Stimulated activated CD8-positive, alpha-beta memory T cell treated with anti-CD3 and anti-CD28 coated beads, Interleukin-12 subunit alpha, Interleukin-12 subunit beta, amount 100 ng/mL, for 1 hour (primary cell): Measurements from ENCODE around the gene LRRC4C.
"Not testable (repeated sequence)": the region's sequence is repeated elsewhere in the genome, so short reads cannot be mapped to it uniquely, and the experiment has no call there.

Experiments
- DNase-seq: peaks from one replicate; pipeline ENCODE4 v3.0.0-alpha.2; 2020; ENCODE audit warnings: low read depth

Gene LRRC4C

DNA sequence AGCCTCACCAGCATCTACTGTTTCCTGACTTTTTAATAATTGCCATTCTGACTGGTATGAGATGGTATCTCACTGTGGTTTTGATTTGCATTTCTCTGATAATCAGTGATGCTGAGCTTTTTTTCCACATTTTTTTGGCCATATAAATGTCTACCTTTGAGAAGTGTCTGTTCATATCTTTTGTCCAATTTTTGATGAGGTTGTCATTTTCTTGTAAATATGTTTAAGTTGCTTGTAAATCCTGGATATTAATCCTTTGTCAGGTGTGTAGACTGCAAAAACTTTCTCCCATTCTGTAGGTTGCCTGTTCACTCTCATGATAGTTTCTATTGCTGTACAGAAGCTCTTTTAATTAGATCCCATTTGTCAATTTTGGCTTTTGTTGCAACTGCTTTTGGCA, 439.8 kb downstream of the LRRC4C start:
- not testable (repeated sequence) for DNase-seq

DNA sequence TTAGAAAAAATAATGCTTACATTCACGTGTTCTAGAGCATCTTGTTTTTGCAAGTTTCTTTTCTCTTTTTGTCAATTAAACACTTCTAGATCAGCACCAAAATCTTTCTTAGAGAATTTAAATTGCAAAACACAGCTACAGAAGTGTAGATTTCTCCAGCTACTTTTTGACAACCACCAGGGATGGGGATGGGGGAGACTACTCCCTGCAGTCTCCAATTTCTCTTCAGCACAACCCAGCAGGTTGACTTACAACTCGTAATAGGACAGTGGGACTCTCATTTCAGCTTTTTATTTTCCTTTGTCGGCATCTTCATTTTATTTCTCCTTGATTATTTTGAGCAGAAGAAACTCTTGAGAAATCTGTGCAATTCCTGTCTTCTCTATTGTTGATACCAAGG, 441.2 kb downstream of the LRRC4C start:
- DNase-seq: no peak

DNA sequence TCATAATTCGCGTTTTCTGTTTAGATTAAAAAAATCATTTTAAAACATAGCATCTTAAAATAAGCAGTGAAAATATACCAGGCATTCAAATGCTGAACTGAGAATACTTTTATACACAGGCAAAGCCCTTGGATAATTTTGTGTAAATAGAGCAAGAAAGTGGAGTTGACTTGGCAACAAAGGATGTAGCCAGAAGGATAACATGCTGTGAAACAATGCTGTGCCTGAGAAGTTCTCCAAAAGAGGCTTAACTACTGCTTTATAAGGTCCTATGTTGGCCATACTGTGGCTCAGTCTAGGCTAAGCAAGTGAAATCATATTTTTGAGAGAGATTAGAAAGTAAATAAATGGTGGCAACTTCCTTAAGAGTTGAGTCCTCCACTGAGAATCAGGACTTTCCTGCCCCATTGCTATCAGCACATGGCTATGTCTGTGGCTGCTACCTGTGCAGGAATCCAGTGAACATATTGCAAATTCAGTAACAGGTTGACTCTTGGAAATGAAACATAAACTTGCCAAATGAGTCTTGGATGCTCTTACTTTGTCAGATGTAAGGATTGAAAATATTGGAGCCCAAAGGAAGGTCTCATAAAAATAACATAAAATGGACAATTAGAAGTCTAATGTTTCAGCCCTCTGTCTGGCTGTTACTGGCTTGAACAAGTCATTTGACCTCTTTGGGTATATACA, 448.9 kb downstream of the LRRC4C start:
- DNase-seq: no peak

DNA sequence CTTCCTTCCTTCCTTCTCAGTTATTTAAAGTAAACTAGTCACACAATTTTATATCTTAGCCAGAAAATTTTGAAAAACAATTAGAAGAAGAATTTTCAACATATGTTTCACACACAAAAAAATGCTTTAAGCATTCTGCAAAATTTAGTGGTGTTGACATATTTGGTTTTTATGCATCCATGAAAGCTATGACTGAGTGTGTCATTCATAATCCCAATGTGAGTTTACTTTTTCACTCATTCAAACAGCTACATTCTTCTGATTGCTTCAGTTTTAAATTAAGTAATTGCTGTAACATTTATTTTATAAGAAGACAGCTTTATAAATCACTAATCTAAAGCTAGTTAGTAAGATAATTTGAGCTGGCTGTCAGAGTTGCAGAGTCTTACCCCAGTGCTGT, 453.5 kb downstream of the LRRC4C start:
- DNase-seq: no peak

DNA sequence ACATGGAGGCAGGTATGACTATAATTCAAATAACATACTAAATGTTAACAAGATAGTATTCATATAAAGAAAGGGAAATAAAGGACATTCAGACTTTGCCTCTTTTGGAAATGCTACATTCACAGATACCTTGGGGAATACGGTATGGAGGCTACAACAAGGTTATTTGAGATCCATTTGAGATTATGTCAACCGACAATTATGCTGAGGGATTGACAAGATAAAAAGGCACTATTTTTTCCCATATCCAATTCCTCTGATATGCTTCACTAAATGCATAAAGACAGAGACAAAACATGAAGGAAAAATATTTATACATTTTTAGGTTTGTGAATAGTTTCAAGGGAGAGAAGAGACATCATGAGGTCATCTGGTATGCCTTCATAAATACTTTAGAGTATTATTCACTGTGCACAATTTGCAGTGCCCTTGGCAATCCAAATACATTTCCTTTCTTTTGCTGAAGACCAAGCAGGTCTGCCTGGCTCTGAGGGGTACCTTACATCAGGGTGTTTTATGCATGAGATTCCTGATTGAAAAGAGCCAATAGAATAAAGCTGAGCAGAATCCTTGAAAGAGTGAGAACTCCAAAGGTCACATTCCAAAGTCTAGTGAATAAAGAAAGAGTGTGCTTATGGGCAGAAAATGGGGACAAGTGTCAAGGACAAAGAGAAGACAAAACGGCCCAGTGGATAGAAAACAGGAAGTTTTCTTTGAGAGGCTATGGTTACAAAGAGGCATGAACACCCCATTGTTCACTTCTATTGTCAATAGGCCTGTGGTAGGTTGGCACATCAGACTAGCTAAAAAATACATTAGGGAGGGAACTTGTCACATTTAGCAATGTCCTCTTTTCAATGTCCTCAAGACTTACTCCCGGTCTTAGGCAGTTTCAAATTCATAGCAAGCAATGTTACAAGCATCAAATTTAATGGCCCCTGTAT, 455.8 kb downstream of the LRRC4C start:
- no peak for DNase-seq

DNA sequence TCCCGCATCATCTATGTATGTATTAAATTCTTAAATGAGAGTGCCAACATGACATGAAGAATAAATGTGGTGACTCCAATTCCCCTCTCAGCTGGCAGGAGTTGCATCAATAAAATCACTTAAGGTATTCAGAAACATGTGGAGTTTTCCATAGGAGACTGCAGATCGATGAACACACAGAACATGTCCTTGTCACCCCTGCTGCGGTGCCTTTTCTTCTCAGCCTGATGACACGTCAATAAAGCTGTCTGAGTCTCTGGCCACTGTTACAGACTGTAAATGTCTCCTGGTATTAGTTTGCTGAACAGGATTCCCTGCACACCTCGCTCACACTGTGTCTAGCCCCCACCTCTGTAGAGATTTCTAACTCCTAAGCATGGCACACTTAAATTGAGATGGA, 460.5 kb downstream of the LRRC4C start:
- no peak for DNase-seq

DNA sequence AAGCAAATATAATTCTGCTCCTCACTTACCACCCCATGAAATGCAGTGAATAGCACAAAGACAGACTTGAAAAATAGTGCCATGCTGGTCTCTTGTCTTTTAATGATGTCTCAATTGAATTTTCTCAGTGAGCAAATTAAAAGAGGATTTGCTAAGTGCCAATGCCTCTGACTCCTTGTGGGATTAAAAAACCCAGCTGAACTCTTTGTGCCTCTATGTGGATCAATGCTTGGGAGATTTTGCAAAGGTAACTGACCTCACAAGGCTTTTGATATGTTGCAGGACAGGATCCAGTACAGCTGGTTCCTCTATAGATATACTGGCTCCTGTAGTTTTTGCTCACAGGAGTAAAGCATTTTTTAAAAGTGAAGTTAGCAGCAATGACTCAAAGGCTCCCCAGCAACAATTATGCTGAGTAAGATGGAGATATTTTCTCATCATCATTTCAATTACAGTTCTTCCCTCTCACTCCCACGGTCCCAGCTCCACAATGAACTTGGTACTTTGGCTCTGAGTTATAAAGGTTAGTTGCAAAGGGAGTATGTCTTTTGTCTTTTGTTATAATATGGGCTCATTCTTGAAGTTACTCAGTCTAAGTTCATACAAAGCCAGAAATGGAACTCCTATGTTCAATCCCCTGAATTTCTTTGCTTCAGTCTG, 471.5 kb downstream of the LRRC4C start:
- no peak for DNase-seq

DNA sequence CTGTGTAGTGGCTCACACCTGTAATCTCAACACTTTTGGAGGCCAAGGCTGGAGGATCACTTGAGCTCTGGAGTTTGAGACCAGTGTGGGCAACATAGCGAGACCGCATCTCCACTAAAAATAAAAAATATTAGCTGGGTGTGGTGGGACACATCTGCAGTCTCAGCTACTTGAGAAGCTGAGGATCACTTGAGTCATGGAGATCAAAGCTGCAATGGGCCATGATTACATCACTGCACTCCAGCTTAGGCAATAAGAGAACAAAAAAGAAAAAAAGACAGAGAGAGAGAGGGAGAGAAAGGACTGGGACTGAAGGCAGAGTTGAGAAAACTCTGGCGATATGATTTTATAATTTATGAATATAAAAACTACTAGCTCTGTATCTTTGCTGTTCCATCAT, 473.1 kb downstream of the LRRC4C start:
- DNase-seq: no peak

DNA sequence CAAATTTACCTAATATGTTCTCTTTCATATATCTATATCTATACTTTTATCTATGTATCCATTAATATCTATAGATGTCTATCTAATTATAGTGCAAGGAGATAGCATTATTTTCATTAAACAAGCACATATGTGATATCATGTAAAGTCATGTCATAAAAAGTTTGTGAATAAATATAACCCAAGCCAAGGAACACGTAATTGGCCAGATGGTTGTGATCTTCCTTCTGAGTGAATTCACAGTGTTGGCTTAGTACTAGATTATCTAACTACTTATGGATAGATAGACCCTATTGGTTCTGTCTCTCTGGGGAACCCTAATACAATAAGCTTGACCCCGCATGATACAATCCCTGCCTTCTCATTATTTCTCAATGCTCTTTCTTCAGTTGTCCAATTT, 484.4 kb downstream of the LRRC4C start:
- DNase-seq: no peak

DNA sequence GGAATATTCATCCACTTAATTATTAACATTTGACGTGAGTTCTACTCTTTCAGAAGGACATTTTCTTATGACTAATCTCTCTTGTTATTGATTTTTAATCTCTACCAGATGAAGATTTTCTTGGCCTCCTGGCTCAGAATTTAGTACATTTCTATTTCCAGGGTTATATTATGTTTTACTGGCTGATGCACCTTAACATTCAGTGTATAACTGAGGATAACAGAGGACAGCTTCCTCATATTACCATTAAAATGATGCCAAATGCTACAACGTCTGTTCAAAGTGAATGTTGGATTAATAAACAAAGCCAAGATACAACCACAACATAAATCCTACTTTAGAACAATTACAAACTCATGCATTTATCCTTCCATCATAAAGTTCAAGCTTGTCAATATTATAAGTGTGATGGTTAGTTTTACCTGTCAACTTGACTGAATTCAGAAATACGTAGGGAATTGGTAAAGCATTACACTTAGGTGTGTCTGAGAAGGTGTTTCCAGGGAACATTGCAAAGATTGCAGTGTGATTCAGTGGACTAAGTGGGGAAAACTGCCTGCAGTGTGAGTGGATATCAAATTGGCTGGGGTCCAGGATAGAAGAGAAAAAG, 485.2 kb downstream of the LRRC4C start:
- DNase-seq: no peak

DNA sequence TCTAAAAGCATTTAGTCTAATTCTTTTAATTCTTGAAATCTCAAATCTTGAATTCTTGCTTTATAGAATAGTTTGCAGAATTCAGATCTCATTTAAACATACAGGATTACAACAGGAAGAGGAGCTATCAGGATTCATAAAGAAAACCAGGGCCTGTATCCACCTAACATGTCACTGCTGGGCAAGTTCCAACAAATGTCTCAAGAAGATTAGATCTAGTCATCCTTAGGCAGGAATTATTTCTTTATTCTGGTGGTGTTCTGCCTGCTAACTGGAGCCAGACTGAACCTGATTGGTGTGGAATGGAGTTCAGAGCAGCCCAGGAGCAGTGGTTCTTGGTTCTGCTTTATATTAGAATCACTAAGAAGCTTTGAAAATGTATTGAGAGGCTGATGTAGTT, 500.7 kb downstream of the LRRC4C start:
- DNase-seq: no peak

DNA sequence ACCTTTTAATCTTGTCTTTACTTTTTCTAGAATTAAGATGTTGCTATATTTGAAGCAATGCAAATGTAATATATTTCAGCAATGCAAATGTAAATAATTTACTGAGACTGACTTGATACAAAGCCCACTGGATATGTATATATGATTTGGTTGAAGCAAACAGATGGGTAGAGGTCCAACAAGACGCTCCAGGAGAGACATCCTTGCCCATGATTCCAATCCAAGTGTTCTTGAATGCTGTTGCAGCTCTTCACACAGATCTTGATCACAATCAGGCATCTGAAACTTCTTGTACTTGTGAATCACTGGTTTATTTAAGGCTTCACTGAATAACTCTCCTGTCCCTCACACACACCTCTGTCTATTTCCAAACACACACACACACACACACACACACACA, 507.0 kb downstream of the LRRC4C start:
- DNase-seq: no peak

DNA sequence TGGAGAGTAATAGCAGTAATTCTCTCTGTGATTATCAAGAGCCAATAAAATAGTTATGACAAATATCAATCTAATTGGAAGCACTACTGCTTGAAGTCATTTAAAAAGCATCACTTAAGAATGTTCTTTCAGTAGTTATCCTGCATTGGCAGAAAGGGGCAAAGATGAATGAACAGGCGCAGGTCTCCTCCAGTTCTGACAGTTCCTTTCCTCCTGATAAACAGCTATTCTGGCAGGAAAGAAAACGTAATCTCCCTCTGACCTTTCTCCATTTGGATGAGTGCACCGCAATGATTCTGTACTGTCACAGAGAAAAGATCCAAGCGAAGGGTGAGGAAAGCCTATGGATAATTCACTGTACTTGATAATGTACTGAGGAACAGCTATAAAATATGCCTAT, 521.5 kb downstream of the LRRC4C start:
- no peak for DNase-seq

DNA sequence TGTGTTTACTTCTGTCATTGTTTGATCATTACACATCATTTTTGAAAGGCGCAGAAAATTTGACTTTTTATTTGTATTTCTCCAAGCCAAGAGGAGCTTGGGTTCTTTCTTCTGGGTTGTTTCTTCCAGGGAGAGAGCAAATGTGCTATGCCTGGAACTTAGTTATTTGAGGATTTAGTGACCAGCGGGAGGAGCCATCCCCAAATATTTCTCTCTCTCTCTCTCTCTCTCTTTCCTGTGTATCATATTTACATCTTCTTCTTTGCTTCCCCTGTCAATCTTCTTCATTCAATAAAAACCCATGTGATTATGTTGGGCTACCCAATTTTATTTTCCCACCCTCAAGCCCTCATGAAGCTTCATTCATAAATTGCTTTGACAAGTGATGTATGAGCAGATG, 534.5 kb downstream of the LRRC4C start:
- DNase-seq: no peak

DNA sequence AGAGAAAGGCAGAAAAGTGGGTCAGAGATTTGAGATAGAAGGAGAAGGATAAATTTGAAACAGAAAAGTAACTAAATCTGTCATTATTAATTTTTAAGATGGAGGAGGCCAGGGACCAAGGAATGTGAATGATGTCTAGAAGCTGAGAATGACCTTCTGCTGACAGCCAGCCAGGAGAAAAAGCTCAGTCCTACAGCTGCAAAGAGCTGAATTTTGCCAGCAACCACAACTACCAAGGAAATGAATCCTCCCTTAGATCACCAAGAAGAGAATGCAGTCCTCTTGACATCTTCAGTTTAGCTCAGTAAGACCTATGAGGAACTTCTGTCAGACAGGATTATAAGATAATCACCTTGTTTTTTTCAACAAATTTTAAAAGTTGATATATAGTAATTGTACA, 538.2 kb downstream of the LRRC4C start:
- DNase-seq: no peak

DNA sequence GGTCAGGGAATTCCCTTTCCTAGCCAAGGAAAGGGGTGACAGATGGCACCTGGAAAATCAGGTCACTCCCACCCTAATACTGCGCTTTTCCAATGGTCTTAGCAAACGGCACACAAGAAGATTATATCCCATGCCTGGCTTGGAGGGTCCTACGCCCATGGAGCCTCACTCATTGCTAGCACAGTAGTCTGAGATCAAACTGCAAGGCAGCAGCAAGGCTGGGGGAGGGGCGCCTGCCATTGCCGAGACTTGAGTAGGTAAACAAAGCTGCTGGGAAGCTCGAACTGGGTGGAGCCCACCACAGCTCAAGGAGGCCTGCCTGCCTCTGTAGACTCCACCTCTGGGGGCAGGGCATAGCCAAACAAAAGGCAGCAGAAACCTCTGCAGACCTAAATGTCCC, 548.7 kb downstream of the LRRC4C start:
- DNase-seq: not testable (repeated sequence)

DNA sequence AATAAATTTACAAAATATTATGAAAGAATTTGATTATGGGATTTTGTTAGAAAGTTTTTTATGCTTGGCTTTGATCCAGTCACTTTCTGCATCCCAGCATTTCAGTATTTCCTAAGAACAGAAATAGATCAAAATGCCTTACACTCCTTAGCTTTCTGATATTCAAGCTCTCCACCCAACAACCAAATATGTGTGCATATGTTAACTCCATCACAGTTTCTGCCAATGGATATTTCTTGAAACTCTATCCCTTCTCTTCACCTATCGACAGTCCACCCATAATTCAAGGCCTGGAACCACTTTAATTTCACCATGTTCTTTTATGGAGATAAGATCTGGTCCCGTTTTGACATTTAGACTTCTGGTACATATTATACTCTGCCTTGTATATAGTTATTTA, 565.0 kb downstream of the LRRC4C start:
- no peak for DNase-seq

DNA sequence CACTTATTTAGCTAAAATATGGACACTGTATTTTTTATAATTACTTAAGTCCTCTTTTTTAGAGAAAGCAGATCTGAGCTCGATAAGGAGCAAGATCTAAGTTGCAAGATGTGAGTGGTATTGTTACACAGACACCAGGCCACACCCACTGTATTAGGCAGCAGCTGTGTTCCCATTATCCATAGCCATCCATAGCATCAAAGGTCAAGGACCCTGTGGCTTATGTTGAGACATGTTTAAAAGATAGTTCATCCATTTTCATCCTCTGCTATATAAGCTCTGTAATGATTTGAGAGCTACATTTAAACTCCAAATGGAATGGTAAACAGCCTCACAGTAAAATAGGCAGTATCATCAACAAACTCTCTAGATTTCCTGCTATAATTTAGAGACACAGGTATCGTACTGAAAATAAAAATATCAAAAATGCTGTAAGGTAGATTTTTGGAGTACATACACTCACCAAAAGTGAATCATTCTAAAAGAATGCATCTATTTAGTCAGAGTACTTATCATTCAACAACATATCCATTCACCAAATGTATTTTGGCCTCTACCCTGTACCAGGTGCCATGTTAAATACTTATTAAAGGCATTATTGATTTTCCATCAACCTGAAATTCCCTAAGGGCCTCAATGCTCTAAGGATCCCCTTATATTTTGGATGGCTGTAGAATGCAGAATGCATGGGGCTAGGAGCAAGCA, 574.0 kb downstream of the LRRC4C start:
- no peak for DNase-seq

DNA sequence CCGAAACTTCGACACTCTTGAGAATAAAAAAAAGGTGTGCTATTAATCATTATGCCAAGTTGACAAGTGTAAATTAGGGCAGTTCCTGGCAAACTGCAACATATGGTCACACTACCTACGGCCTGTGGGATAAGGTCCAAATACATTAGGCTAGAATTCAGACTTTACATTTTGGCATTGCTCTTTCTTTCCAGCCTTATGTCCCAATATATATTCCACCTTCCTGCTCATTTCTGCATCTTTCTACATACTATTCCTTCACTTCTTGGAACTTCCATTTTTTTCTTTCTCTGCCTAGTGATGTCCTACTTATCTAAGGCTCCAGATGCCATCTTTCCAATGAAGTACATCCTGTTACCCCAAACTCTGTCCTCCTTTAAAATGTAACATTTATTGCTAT, 577.2 kb downstream of the LRRC4C start:
- DNase-seq: no peak

DNA sequence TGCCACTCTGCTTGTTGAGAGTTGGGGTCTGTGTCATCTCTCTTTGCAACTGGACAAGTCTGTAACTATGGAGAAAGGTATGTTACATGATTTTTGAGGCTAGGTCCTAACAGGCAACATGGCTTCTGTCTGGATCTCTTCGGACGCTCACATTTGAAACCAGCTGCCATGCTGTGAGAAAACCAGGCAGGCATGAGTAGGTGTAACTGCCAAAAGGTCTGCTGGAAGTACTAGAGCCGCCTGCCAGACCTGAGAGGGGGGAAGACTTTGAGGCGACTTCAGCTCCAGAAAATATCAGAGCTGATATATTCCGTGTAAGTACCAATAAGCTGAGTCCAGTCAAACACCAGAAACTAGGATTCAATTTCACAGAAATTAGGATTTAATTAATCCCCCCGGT, 579.5 kb downstream of the LRRC4C start:
- no peak for DNase-seq

DNA sequence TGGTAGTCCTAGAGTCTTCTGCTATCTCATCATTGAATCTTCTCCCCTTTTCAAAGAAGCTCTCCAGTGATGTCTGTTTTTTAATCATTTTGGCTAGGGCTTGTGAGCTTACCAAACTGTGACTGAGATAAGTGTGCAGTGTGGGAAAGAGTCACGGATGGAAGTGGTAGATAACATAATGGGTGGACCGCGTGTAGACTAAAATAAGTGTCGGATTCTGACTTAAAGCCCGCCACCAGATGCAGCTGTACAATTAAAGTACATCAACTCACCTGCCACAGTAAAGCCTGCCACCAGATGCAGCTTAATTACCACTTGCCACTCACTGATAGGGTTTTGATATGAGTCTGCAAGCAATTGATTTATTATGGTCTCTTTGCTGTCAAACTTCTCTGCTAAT, 581.5 kb downstream of the LRRC4C start:
- DNase-seq: no peak

DNA sequence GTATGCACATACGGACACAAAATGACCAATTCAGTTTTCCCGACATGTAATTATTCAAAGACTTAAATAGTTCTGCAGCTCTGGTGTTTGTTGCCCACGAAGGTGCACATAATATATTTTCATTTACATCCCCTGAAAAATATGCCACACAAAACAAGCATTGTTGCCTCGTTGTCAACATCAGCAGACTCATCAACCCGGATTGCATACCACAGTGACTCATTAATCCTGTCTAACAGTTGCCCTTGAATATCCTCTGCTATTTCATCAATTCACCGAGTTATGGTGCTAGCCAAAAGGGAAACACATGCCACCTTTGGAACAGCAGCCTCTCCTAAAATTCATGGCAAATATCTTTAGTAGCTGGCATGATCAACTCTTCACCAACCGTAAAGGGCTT, 582.2 kb downstream of the LRRC4C start:
- no peak for DNase-seq
